Tibial nerve (tissue), 4 donors: Measurements from ENCODE around the gene SLC44A4.

Experiments used
- CTCF ChIP-seq, 5 experiments: fragments of 200-600 bp in 3 of 5; fragments of 450-650 bp in 2 of 5; sonication (generic) in 3 of 5; IDR thresholded peaks; one replicate each; pipeline ENCODE4 v1.5.1; 2016 to 2019; ENCODE audit warnings: antibody characterized with exemption in 5 of 5, mild to moderate bottlenecking in 3 of 5, moderate library complexity in 2 of 5
- EP300 ChIP-seq, 2 donors: sonication (generic); formaldehyde crosslinking; IDR thresholded peaks; one replicate each; pipeline ENCODE4 v1.6.1; 2017; ENCODE audit warnings: antibody characterized with exemption in 2 of 2, mild to moderate bottlenecking in 1 of 2

DNA sequence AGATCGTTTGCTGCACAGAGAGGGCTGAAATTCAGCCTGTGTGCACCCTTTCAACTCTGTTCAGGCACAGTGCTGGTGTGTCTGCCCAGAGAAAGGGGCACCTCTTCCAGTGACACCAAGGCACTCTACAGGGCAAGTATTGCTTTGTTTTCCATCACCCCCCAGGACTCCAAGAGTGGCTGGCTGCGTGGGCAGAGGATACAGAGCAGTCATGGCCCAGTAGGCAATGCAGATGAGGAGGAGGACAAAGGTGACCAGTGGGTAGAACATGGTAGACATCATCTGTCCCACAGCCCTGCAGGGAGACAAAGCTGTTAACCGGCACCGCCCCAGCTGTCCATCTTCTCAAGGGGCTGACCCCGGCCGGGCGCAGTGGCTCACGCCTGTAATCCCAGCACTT, 9.5 kb downstream of the SLC44A4 start:
- TF ChIP-seq CTCF (IDR thresholded peaks at IDR 0.05) = no peak
- TF ChIP-seq EP300 (IDR thresholded peaks at IDR 0.05) = no peak
